ENCODE results near the gene PKNOX2. TPM values are rescaled to one million over a fixed set of nuclear protein-coding genes. Genes with fewer than 3 reads are reported as not detected.

Gene PKNOX2
- total RNA-seq, 1 experiment from 2014 or later, result 0.10 TPM

DNA sequence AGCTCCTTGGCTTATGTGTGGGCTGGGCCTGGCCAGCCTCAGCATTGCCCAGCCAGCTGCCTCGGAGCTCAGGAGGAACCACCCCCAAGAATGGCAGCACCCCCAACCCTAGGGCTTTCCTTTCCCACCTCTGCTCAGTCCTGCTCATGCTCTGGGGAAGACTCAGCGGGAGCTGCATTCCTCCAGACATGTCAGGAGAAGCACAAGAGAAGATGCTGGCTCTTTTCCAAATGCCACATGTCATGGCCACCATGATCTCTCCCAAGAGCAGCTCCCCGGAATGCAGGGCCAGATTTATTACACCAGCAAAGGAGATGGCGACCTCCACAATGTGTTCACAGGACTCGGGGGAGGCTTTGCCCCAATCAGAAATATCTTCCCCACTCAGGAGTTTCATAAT is 143.7 kb downstream of the PKNOX2 start:
- no peak for DNase-seq (ENCODE audit: low read depth)

DNA sequence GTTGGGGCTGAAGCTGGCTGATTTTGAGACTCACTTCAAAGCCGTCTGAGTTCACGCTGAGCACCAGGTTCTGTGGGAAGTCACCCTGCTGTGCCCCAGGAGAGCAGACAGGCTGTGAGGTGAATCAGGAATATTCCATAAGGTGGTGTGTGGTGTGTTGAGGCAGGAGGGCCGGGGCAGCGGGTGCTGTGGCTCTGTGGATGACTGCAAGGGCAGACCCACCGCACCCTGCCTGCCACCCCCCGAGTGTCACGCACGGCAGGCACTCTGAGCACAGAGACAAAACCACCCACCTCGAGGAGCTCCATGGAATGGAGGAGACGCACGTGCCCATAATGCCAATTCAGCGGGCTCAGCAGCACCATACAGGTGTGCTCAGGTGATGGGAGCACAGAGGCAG is 147.8 kb downstream of the PKNOX2 start:
- no peak for DNase-seq (ENCODE audit: low read depth)

DNA sequence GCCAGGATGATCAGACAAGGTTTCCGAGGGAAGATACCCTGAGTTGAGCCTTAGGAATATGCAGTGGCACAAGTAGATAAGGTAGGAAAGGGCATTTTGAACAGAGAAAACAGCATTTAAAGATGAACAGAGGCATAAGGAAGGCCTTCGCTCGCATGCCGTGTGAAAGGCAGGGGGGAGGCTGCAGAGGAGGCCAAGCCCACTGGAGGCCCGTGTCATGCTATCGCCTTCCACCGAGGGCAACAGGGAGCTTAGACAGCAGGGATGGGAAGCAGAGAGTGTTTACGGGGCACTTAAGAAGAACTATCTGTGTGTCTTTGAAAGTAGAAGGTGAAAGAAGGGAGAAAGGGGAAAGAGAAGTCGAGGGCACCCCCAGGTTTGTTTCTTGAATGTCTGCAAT is 148.3 kb downstream of the PKNOX2 start:
- DNase-seq (ENCODE audit: low read depth), result no peak

DNA sequence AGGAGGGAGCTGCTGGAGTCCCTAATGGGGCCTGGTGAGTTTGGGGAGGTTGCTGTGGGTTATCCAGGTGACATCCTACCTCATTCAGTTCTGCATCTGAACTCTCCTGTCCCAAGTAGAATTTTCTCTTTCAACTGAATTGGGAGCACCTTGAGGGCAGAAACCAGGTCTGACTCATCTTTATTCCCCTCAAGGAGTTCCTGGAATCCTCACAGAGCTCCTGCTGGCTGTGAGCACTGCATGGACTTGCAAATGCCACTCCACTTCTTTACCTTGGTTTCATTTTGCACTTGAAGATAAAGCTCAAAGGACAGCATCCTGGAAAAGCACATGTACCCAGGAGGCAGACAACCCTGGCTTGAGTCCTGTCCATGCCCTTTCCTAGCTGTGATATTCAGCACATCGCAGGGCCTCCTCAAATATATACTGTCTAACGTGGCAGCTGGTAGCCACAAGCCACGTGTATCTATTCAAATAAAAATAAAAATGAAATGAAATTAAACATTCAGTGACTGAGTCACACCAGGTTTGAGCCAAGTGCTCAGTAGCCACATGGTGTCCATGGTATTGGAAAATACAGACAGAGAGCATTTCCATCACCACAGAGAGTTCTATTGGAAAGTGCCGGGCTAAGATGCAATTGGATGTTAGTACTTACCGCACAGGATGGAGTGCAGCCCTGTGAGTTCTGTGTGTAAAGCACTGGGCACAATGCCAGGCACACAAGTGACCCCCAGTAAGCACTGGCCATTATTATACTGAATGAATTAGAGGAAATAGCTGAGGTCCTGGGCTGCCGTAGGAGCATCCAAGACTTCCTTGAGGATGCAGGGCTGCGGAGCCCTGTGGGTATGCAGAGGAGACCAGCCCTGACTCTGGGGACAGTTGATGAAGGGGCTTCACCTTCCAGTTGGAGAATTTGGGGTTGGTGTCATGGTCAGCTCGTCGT is 149.0 kb downstream of the PKNOX2 start:
- no peak for DNase-seq (ENCODE audit: low read depth)

DNA sequence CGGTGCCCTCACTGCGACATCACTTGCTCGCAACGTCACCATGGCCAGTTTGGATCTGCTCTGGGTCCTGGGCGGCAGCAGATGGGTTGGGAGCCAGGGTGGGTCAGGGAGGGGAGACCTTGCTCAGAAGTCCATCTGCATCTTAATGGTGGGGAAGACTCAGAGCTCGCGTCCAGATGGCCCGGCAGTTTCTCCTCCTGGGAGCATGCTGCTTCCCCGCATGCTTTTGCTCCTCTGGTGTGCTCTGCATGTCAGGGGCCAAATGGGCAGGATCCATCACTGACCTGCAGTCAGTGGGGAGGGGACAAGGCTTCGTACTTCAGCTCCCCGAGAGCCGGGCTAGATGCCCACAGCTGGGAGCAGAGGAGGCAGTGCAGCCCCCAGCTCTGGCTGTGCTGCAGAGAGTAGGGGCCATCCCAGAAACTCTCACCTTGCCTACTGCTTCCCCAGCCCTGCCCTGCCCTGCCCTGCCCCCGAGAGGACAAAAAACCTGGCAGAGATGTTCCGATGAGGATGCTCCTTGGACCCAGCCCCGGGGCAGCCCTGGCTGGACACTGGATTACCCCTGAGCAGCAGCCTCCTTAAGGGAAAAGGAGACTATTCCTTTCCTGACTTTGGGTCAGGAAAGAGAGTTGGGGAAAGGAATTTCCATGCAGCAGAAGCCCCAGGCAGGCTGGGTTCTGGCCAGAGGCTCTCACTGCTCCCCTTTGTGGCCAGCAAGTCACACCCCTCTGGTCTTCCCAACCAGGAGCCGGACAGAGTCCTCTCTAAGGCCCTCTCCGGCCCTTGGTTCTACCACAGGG is 149.9 kb downstream of the PKNOX2 start:
- DNase-seq (ENCODE audit: low read depth), result no peak

DNA sequence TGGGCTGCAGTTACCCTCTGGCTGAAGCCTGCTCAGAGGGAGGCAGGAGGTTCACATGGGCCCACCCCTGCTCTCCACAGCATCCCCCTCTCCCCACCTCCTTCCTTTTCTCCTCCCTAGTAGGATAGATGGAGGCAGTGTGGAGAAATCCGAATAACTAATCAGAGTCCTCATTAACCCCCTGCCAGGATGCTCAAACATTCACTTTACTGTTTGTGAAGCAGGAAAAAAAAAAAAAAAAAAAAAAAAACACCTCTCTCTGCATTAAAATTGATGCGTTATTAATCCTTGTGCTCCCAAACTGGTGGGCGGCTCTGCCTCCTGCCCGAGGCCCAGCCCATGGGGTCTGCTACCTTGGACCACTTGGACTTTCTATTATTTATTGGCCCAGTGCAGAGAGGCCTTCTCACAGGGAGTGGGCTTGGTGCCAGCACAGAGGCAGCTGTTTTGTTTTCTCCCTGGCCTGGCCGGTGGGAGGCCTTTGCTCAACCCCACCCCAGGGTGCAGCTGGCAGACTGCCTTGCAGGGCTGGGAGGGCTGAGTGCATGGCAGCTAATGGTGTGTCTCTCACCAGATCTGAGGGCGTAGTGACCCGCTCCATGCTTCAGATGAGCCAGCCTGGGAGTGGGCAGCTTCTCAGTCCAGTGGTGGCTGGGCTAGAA is 150.7 kb downstream of the PKNOX2 start:
- DNase-seq (ENCODE audit: low read depth), result no peak

DNA sequence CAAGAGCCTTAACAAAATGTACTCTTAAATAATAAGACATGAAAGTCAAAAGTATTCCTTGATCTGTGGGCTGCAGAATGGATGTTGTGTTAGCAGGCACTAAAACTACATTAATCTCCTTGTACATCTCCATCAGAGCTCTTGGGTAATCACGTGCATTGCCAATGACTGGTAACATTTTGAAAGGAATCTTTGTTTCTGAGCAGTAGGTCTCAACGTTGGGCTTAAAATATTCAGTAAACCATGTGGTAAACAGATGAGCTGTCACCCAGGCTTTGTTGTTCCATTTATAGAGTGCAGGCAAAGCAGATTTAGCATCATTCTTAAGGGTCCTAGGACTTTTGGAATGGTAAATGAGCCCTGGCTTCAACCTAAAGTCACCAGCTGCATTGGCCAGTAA is 152.9 kb downstream of the PKNOX2 start:
- no peak for DNase-seq (ENCODE audit: low read depth)

DNA sequence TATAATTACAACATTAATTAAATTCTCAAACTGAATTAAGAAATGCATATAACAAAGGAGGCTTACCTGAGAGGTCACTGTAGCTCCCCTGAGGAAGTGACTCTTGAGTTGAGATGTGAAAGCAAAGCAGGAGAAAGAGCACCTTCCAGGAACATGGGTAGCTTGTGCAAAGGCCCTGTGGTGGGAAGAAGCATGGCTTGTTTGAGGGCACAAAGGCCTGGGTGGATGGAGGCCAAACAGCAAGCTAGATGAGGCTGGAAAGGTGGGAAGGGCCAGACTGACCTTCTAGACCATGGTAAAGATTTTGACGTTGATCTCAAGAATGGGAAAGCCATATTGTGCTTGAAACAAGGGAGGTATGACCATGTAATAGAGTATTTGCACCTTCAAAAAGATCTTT is 155.1 kb downstream of the PKNOX2 start:
- DNase-seq (ENCODE audit: low read depth), result no peak

DNA sequence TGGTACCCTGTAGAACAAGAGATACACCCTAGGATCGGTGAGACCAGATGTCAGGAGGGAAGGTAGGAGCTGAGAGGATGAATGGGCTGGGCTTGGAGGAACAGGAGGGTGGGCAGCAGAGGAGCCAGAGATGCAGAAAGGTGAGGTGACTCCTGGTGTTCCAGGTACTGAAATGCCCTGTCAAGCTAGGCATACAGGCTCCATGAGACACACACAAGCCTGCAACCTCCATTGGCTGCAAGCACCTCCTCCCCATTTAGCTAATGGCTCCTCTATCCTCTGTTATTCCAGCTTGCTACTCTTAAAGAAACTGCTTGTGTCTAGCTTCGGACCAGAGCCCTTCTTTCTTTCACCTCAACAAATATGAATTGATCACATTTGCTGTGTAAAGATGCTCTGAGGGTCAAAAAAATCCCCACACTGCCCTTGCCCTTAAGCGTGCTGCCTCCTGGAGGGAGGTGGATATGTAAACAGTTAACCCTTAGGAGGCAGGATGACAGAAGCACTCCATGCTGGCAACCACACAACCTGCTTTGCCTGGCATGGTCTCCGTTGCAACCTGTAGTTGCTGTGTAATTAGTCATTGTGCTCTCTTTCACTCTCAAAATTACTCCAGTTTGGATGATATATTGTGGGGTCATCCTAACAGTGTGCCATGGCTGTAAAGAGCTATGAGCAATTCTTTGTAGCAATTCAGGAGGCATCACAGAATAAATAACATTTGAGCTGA is 156.0 kb downstream of the PKNOX2 start:
- DNase-seq (ENCODE audit: low read depth), result no peak

DNA sequence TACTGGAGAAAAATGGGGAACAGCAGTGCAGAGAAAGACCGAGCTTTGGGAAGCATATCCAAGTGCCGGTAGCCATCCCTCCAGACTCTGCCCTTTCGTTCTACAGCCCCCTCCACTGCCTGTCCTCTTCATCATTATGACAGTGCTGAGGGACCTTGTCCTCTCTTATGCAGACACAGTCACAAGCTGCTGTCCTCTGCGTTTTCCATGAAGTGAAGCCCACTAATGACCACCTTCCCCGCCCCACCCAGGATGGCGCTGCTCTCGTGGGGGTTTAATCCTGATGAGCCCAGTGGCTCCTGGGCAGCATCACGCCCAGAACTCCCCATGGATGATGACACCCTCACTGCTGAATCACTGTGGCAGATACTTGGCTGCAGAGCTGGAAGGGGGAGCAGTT is 157.7 kb downstream of the PKNOX2 start:
- DNase-seq (ENCODE audit: low read depth), result no peak

DNA sequence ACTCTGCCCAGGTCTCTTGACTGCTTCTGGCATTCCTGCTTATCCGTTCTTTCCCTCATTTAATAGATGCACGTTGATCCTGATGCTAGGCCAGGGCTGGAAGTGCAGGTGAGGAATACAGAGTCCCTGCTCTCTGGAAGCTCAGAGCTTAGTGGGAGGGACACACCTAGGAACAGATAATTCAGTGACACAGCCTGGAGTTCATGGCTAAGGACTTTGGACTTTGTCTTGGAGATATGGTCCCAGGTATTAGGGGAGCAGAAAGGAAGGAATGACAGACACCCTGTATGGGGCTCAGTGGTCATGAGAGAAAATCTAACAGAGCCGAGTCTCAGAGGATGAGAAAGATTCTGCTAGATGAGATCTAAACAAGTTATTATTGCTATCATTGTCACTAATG is 160.6 kb downstream of the PKNOX2 start:
- DNase-seq (ENCODE audit: low read depth), result no peak

DNA sequence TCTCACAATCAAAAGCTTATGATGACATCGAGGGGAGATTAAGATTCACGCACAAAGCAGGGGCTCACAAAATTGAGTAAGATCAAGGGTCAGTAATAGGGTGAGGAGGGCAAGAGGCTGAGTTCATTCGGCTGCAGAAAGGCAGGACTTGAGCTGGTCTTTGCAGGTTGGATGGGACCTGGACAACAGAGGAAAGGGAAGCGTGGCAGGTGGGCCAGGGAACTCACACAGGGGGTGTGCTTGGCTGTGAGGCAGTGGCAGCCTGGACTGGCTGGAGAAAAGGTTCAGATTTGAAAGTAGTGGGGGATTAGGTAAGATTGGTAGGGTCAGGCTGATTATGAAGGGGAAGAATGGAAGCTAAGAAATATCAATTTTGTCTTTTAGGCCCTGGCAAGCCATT is 161.6 kb downstream of the PKNOX2 start:
- no peak for DNase-seq (ENCODE audit: low read depth)

DNA sequence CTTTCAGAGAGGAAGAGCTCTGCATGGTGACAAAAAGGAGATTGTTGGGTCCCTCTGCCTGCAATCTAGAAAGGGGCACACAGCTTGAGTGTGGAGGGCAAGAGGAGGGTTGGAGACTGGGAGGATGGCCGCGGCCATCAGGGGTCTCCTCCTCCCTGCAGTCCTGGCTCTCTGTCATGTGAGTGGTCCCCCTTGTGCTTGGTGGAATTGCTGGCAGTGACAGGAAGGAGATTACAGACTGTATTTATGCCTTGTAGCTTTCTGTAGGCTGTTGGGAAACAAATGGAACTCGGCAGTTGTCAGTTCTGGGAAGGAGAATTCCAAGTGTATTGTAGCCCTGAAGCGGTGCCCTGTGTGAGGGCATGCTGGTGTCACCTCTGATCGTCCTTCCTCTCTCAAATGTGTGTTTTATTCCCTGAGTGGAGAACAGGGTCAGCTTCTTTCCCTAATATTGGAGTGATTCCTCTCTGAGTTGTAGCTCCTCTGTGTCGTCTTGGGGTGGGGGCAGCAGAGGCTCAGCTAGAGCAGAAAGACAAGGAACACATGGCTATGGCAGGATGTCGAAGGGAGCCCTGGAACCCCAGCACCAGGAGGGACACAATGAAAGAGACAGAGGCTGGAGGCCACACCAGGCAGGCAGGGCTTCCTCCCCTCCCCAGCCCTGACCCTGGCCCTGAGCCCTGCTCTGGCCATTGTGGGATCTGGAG is 163.1 kb downstream of the PKNOX2 start:
- DNase-seq (ENCODE audit: low read depth), result no peak

DNA sequence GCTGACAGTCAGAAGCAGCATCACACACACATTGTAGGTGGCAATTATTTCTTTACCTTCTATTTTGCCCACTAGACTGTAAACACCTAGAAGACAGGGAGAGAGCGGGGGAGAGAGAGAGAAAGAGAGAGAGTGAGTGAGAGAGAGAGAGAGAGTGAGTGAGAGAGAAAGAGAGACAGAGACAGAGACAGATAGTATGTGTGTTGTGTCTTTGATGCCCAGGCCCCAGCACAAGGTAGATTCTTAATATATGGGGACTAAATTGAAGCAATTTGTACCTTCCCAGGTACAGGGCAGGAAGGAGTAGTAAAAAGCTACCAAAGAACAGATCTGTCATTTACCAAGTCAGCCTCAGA is 163.7 kb downstream of the PKNOX2 start:
- DNase-seq (ENCODE audit: low read depth), result no peak

DNA sequence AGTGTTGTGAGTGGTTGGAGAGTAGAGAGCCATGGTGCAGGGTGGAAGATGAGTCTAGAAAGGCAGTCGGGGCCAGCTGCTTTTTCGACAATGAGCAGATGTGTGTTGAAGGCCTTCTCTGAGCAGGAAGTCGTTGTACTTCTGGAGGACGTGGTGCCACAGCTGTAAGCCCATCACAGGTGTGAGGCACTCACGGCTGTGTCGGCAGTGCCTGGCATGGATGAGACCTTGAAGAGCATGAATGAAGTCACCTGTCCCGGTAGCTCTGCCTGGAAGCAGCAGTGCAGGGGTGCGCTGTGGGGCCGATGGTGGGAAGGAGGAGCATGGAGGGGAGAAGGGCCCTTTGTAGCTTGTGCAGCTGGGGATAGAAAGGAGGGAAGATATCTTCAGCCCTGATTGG is 165.2 kb downstream of the PKNOX2 start:
- DNase-seq (ENCODE audit: low read depth), result no peak

DNA sequence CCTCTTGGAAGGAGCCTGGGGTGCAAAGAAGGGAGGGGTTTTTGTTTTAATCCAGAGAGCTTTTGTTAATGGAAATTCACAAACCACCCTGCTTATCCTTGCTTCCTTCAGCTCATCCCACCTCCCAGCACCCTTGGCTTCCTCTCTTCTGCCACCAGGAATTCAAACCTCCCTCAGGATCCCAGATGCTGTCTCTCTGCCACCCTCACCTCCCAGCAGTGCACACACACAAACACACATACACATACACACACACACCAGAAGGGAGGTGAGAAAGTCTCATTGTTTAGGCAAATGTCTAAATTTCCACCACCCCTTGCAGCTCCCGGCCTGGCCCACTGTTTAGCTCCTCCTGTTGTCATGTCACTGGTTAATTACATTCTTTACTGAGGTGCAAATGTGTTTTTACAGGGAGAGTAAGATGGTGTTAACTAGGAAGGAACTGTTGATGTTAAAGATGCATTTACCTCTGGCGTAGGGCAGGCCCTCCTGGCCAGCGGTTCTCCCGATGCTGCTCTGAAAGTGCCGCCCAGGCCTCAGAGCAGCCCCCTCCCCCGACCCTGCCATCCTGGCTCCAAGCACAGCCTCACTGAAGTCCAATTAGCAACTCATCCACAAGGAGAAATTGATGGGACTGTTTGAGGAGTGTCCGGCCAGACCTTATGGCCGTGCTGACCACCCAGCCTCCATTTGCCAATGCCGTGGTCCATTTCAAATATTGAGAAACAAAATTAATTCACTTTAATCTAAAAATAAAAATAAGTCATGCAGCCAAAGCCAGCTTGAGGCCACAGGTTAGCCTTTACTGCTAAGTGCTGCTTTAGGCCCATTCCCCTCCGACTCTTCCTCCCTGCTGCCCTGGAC is 166.1 kb downstream of the PKNOX2 start:
- no peak for DNase-seq (ENCODE audit: low read depth)

DNA sequence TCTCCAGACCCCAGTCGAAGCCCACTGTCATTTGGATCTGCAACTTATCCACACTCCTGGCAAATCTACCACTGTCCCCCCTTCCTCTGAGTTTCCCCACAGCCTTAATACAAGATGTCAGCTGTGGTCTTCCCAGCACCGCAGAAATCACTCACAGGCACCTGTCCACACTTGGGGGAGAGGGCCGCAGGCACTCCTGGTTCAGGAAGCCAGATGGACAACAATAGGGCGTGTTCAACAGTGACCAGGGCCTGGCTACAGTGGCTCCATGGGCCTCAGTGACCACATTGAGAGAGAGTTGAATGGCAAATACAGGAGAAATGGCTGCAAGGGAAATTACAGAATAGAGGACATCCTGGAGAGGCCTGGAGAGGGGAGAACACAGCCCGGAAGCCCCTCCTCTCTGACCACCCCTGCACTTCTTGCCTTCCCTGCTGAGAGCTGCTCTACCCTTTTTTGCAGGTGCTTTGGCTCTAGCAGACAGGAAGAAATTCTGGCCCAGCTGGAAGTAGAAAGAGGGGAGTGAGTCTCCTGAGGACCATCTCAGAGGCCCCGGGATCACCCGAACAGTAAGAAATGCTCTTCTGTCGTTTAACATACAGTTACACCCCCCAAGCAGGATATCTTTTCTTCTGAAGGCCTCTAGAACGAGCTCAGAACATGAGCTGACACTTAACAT is 166.9 kb downstream of the PKNOX2 start:
- no peak for DNase-seq (ENCODE audit: low read depth)

DNA sequence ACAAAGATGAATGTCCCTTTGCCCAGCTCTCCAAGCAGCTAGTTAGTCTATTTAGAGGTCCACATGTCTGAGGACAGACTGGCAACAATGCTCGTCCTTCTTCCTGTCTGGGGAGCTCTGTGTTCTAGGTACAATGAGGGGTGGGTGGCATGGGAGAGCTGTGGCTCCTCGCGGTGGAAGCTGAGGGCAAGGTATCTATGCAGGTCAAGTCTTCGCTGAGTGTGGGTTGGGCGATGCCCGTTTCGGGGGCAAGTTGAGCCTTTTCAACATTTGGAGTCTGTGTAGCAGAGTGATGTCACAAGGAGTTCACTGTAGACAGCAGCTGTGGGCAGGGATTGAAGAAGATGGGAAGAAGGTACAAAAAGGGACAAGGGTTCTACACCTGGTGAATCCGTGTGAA is 168.3 kb downstream of the PKNOX2 start:
- no peak for DNase-seq (ENCODE audit: low read depth)

Measured in HT1080 (cell line).